Measurements from ENCODE around the gene POLR2H.

POLR2H gene

GRCh38 chr3:184361532-184361931, at the start of gene POLR2H, which contains the start of gene CLCN2:
POLR2H (plus strand) TSS chr3:184361710; CDS start chr3:184363493, 1,783 bp downstream.
CLCN2 (minus strand) TSS chr3:184361605; CDS start chr3:184361479, 126 bp downstream.
- DNase-seq (ENCODE audit: low spot score): peak; percentile 16

GRCh38 chr3:184314363-184314699, 47.2 kb upstream of the POLR2H start, which contains the start of gene EIF4G1:
EIF4G1 (plus strand) TSS chr3:184314606; CDS start chr3:184315797, 1,191 bp downstream.
- peak; percentile 92 for DNase-seq (ENCODE audit: low spot score)

GRCh38 chr3:184314700-184315542, 46.6 kb upstream of the POLR2H start:
- peak; percentile 58 for DNase-seq (ENCODE audit: low spot score)

GRCh38 chr3:184315543-184315867, 46.0 kb upstream of the POLR2H start:
- no peak for DNase-seq (ENCODE audit: low spot score)

- no peak for DNase-seq (ENCODE audit: low spot score)
Observed at GRCh38 chr3:184315871-184316661, 45.4 kb upstream of the POLR2H start.

- DNase-seq (ENCODE audit: low spot score): no peak
Observed at GRCh38 chr3:184316792-184317191, 44.7 kb upstream of the POLR2H start.

GRCh38 chr3:184317201-184317600, 44.3 kb upstream of the POLR2H start:
- DNase-seq (ENCODE audit: low spot score): no peak

- DNase-seq (ENCODE audit: low spot score): no peak
Observed at GRCh38 chr3:184320104-184320445, 41.4 kb upstream of the POLR2H start.

- DNase-seq (ENCODE audit: low spot score): no peak
Observed at GRCh38 chr3:184321666-184322065, 39.8 kb upstream of the POLR2H start.

- no peak for DNase-seq (ENCODE audit: low spot score)
Observed at GRCh38 chr3:184322731-184323487, 38.6 kb upstream of the POLR2H start.

- DNase-seq (ENCODE audit: low spot score): no peak
Observed at GRCh38 chr3:184323696-184324095, 37.8 kb upstream of the POLR2H start.

- DNase-seq (ENCODE audit: low spot score): no peak
Observed at GRCh38 chr3:184325269-184325668, 36.2 kb upstream of the POLR2H start.

- DNase-seq (ENCODE audit: low spot score): no peak
Observed at GRCh38 chr3:184325715-184326369, 35.7 kb upstream of the POLR2H start.

GRCh38 chr3:184327171-184327570, 34.3 kb upstream of the POLR2H start:
- no peak for DNase-seq (ENCODE audit: low spot score)

GRCh38 chr3:184328516-184328915, 33.0 kb upstream of the POLR2H start:
- DNase-seq (ENCODE audit: low spot score): no peak

- DNase-seq (ENCODE audit: low spot score): no peak
Observed at GRCh38 chr3:184332370-184333090, 29.0 kb upstream of the POLR2H start.

GRCh38 chr3:184333190-184333589, 28.3 kb upstream of the POLR2H start:
- no peak for DNase-seq (ENCODE audit: low spot score)

- DNase-seq (ENCODE audit: low spot score): no peak
Observed at GRCh38 chr3:184333700-184334099, 27.8 kb upstream of the POLR2H start.

GRCh38 chr3:184334470-184335158, 26.9 kb upstream of the POLR2H start:
- DNase-seq (ENCODE audit: low spot score): no peak

- DNase-seq (ENCODE audit: low spot score): no peak
Observed at GRCh38 chr3:184335291-184335660, 26.2 kb upstream of the POLR2H start.

Measured in CD4-positive, alpha-beta T cell treated with Interleukin-6 at 100 ng/mL for 8 hours (primary cell).